H1 (cell line): Measurements from ENCODE around the gene BOK. TPM values are rescaled to one million over a fixed set of nuclear protein-coding genes. Genes with fewer than 3 reads are reported as not detected.

ENCODE experiments used
- CTCF ChIA-PET: fragments of 300-600 bp; sonication (Branson Sonifier 250); formaldehyde crosslinking; loops from one replicate; lab custom pipeline; 2021; ENCODE audit not compliant: partially characterized antibody; lab: Charles Lee
- POLR2A ChIA-PET: fragments of 300-600 bp; sonication (Branson Sonifier 250); formaldehyde crosslinking; loops from one replicate; lab custom pipeline; 2021; ENCODE audit warnings: inconsistent platforms; ENCODE audit not compliant: partially characterized antibody; lab: Charles Lee
- DNase-seq, 2 experiments: peaks; one replicate each; pipeline versions ENCODE4 v3.0.0 to v3.0.0-alpha.2; 2010 to 2022; ENCODE audit warnings: low spot score in 2 of 2, low read depth in 1 of 2, mixed read lengths in 1 of 2
- FAIRE-seq: peaks from 2 replicates; lab custom pipeline; 2011; peaks lifted over from hg19 to GRCh38; lab: Jason Lieb, UNC
- H2AFZ ChIP-seq: 2 replicates; pipeline ENCODE4 v1.8.1; 2012; ENCODE audit warnings: low read length, inconsistent platforms
- H2AK5ac ChIP-seq: 2 replicates; pipeline ENCODE4 v1.6.1; 2013; ENCODE audit warnings: low read depth, low read length
- H2BK120ac ChIP-seq: replicated peaks from 2 replicates; pipeline ENCODE3; 2013; ENCODE audit warnings: low read depth, low read length, inconsistent platforms
- H2BK12ac ChIP-seq: 2 replicates; pipeline ENCODE4 v1.6.1; 2013; ENCODE audit warnings: low read depth, low read length
- H2BK15ac ChIP-seq: 2 replicates; pipeline ENCODE4 v1.6.1; 2013; ENCODE audit warnings: low read length
- H2BK20ac ChIP-seq: 2 replicates; pipeline ENCODE4 v1.6.1; 2013; ENCODE audit warnings: low read length
- H2BK5ac ChIP-seq: 2 replicates; pipeline ENCODE4 v1.6.1; 2013; ENCODE audit warnings: low read depth, low read length
- H3K14ac ChIP-seq: 2 replicates; pipeline ENCODE4 v1.6.1; 2013; ENCODE audit warnings: inconsistent platforms; ENCODE audit not compliant: insufficient read length
- H3K18ac ChIP-seq: 2 replicates; pipeline ENCODE4 v1.6.1; 2013; ENCODE audit warnings: low read length; ENCODE audit errors: extremely low read depth
- H3K23ac ChIP-seq: 2 replicates; pipeline ENCODE4 v1.6.1; 2013; ENCODE audit warnings: inconsistent platforms; ENCODE audit not compliant: insufficient read length
- H3K23me2 ChIP-seq: 2 replicates; pipeline ENCODE4 v1.6.1; 2013; ENCODE audit warnings: low read depth, low read length
- H3K27ac ChIP-seq: 2 replicates; pipeline ENCODE4 v1.6.1; 2011; ENCODE audit warnings: low read depth, low read length, inconsistent platforms
- H3K27me3 ChIP-seq, 4 experiments: replicated peaks in 1 of 4; 1 replicate in 1 of 4; 2 replicates in 3 of 4; pipeline versions ENCODE4 v1.6.1 to v1.8.1; 2011 to 2013; ENCODE audit warnings: low read length in 3 of 4, mild to moderate bottlenecking in 3 of 4, inconsistent platforms in 2 of 4, mixed read lengths in 2 of 4, moderate library complexity in 1 of 4; ENCODE audit not compliant: control insufficient read depth in 3 of 4, insufficient read depth in 3 of 4; ENCODE audit errors: extremely low read depth in 1 of 4
- H3K36me3 ChIP-seq, 4 experiments: 2 replicates each; pipeline versions ENCODE4 v1.6.1 to v1.8.1; 2011 to 2013; ENCODE audit warnings: mild to moderate bottlenecking in 4 of 4, low read length in 3 of 4, moderate library complexity in 2 of 4, control low read depth in 1 of 4, inconsistent platforms in 1 of 4; ENCODE audit not compliant: insufficient read depth in 4 of 4, control insufficient read depth in 2 of 4
- H3K4ac ChIP-seq: replicated peaks from 2 replicates; pipeline ENCODE3; 2013; ENCODE audit warnings: low read length, low read depth, mixed read lengths, inconsistent platforms; ENCODE audit not compliant: insufficient read length
- H3K4me1 ChIP-seq, 4 experiments: replicated peaks in 1 of 4; 1 replicate in 1 of 4; 2 replicates in 3 of 4; pipeline versions ENCODE4 v1.6.1 to v1.8.1; 2011 to 2013; ENCODE audit warnings: low read length in 3 of 4, inconsistent platforms in 2 of 4, mixed read lengths in 1 of 4; ENCODE audit not compliant: insufficient read depth in 4 of 4, control insufficient read depth in 3 of 4
- H3K4me2 ChIP-seq, 2 experiments: 2 replicates each; pipeline versions ENCODE4 v1.6.1 to v1.8.1; 2011 to 2013; ENCODE audit warnings: low read depth in 2 of 2, low read length in 2 of 2, control low read depth in 1 of 2, inconsistent platforms in 1 of 2, mild to moderate bottlenecking in 1 of 2; ENCODE audit not compliant: insufficient read depth in 1 of 2
- H3K4me3 ChIP-seq, 4 experiments: fragments of 200-600, 300-600 bp in 1 of 4; sonication (generic), shearing (Covaris generic), sonication (Bioruptor Twin) in 1 of 4; 2 replicates each; pipeline versions ENCODE4 v1.5.1 to v1.8.1; 2011 to 2016; ENCODE audit warnings: low read length in 4 of 4, low read depth in 3 of 4, control low read depth in 2 of 4, inconsistent platforms in 2 of 4, mild to moderate bottlenecking in 2 of 4, mixed read lengths in 1 of 4, moderate library complexity in 1 of 4; ENCODE audit not compliant: insufficient read depth in 2 of 4; ENCODE audit errors: extremely low read depth in 1 of 4
- H3K56ac ChIP-seq: replicated peaks from 2 replicates; pipeline ENCODE3; 2013; ENCODE audit warnings: low read depth, mild to moderate bottlenecking, mixed read lengths, low read length, inconsistent platforms; ENCODE audit not compliant: insufficient read length
- H3K79me1 ChIP-seq: 2 replicates; pipeline ENCODE4 v1.6.1; 2013; ENCODE audit warnings: low read depth, low read length, control low read depth
- H3K79me2 ChIP-seq, 2 experiments: 2 replicates each; pipeline versions ENCODE4 v1.6.1 to v1.8.1; 2012 to 2013; ENCODE audit warnings: low read length in 2 of 2, mild to moderate bottlenecking in 2 of 2, inconsistent platforms in 1 of 2; ENCODE audit not compliant: insufficient read depth in 2 of 2, control insufficient read depth in 1 of 2
- H3K9ac ChIP-seq, 4 experiments: replicated peaks in 1 of 4; 1 replicate in 1 of 4; 2 replicates in 3 of 4; pipeline versions ENCODE4 v1.6.1 to v1.8.1; 2011 to 2013; ENCODE audit warnings: low read depth in 3 of 4, low read length in 3 of 4, control low read depth in 2 of 4, mild to moderate bottlenecking in 2 of 4, moderate library complexity in 2 of 4, inconsistent platforms in 1 of 4; ENCODE audit errors: extremely low read depth in 1 of 4
- H3K9me3 ChIP-seq, 2 experiments: 2 replicates each; pipeline versions ENCODE4 v1.6.1 to v1.8.1; 2012 to 2013; ENCODE audit warnings: mild to moderate bottlenecking in 2 of 2, moderate library complexity in 2 of 2, control low read depth in 1 of 2, inconsistent platforms in 1 of 2, low read depth in 1 of 2, low read length in 1 of 2, mixed read lengths in 1 of 2; ENCODE audit not compliant: insufficient read depth in 2 of 2
- H4K20me1 ChIP-seq, 2 experiments: replicated peaks in 1 of 2; 2 replicates each; pipeline versions ENCODE3 to v1.8.1; 2011 to 2013; ENCODE audit warnings: inconsistent platforms in 2 of 2, low read length in 2 of 2, mild to moderate bottlenecking in 1 of 2; ENCODE audit not compliant: insufficient read depth in 2 of 2, control insufficient read depth in 1 of 2
- H4K5ac ChIP-seq: 2 replicates; pipeline ENCODE4 v1.6.1; 2013; ENCODE audit warnings: low read length, low read depth, mixed read lengths, inconsistent platforms; ENCODE audit not compliant: insufficient read length
- H4K8ac ChIP-seq: 2 replicates; pipeline ENCODE4 v1.8.0; 2013; ENCODE audit warnings: mild to moderate bottlenecking, moderate library complexity, low read length, inconsistent platforms; ENCODE audit not compliant: insufficient read depth; ENCODE audit errors: extremely low read depth
- H4K91ac ChIP-seq: replicated peaks from 2 replicates; pipeline ENCODE3; 2013; ENCODE audit warnings: low read length, mixed read lengths, inconsistent platforms; ENCODE audit not compliant: insufficient read length
- CBX8 ChIP-seq: fragments of 300-800, 300-1000 bp; sonication (generic); IDR thresholded peaks from 2 replicates; pipeline ENCODE4 v1.7.1; 2016; ENCODE audit warnings: low read depth, low read length, borderline replicate concordance
- GABPA ChIP-seq: IDR thresholded peaks from 2 replicates; pipeline ENCODE4 v1.6.1; 2011; ENCODE audit warnings: mild to moderate bottlenecking, low read length, moderate library complexity, borderline replicate concordance; ENCODE audit not compliant: insufficient read depth
- JUND ChIP-seq: IDR thresholded peaks from 2 replicates; pipeline ENCODE4 v1.6.1; 2011; ENCODE audit warnings: mild to moderate bottlenecking, improper control_type of control experiment, low read length
- POLR2AphosphoS5 ChIP-seq: IDR thresholded peaks from 2 replicates; pipeline ENCODE4 v1.6.1; 2011; ENCODE audit warnings: low read depth, low read length
- RXRA ChIP-seq: IDR thresholded peaks from 2 replicates; pipeline ENCODE4 v1.6.1; 2011; ENCODE audit warnings: low read depth, mild to moderate bottlenecking, low read length, moderate library complexity; ENCODE audit not compliant: insufficient read depth
- SAP30 ChIP-seq: fragments of 300-600 bp; sonication (generic); IDR thresholded peaks from 2 replicates; pipeline ENCODE4 v1.7.1; 2012; ENCODE audit warnings: low read length, moderate library complexity, mild to moderate bottlenecking, inconsistent platforms; ENCODE audit not compliant: insufficient read depth, insufficient replicate concordance
- SIX5 ChIP-seq: IDR thresholded peaks from 2 replicates; pipeline ENCODE4 v1.6.1; 2011; ENCODE audit warnings: mild to moderate bottlenecking, low read depth, low read length
- TCF12 ChIP-seq: IDR thresholded peaks from 2 replicates; pipeline ENCODE4 v1.6.1; 2011; ENCODE audit warnings: low read depth, mild to moderate bottlenecking, low read length
- WGBS, 2 experiments: shearing (Covaris generic) in 1 of 2; methylation state at CpG; one replicate each; pipeline versions ENCODE4 v1.1.6 to v1.1.7; 2013 to 2015; ENCODE audit warnings: low lambda C conversion rate in 2 of 2, mixed read lengths in 2 of 2, inconsistent platforms in 1 of 2, low coverage in 1 of 2, missing lambda C conversion rate in 1 of 2; ENCODE audit not compliant: insufficient replicate concordance in 2 of 2, insufficient coverage in 1 of 2, insufficient read length in 1 of 2; ENCODE audit errors: extremely low coverage in 1 of 2, missing lambda C conversion rate in 1 of 2; 5-methylcytosine and 5-hydroxymethylcytosine counted together
- polyA plus RNA-seq, 7 experiments: library from polyadenylated mRNA; depleted of rRNA in 3 of 7; stranded (reverse) in 5 of 7; unstranded in 2 of 7; fragments of >200 nt in 5 of 7; fragments of 200-250 nt in 2 of 7; gene quantifications; 1 replicate in 5 of 7; 2 replicates in 1 of 7; 4 replicates in 1 of 7; pipeline versions ENCODE4 v1.2.1 to v1.2.3, GENCODE V29; 2011 to 2013; ENCODE audit warnings: missing spikeins in 2 of 7, mixed read lengths in 2 of 7
- total RNA-seq: library from RNA; stranded (reverse); fragmentation: NEBNext Ultra II Directional; extraction: Animal tissue kit (Norgen Biotek cat#: 25700); gene quantifications from 2 replicates; pipeline ENCODE4 v1.2.1, GENCODE V29; 2021
- TF ChIP-seq, protein P1 (sequence below), 3 experiments: IDR thresholded peaks; 1 replicate in 2 of 3; 2 replicates in 1 of 3; pipeline versions ENCODE4 v1.5.1 to v1.6.1; 2011; ENCODE audit warnings: low read length in 3 of 3, mild to moderate bottlenecking in 3 of 3, inconsistent platforms in 2 of 3, low read depth in 1 of 3, moderate library complexity in 1 of 3; ENCODE audit not compliant: insufficient read depth in 1 of 3; ENCODE audit errors: control extremely low read depth in 1 of 3

BOK gene
- total and polyA plus RNA-seq, 2 of the 8 experiments (the other 6 are each of a cell fraction or from before 2014, with no cell fraction given) = 33.7 to 37.6 TPM

DNA sequence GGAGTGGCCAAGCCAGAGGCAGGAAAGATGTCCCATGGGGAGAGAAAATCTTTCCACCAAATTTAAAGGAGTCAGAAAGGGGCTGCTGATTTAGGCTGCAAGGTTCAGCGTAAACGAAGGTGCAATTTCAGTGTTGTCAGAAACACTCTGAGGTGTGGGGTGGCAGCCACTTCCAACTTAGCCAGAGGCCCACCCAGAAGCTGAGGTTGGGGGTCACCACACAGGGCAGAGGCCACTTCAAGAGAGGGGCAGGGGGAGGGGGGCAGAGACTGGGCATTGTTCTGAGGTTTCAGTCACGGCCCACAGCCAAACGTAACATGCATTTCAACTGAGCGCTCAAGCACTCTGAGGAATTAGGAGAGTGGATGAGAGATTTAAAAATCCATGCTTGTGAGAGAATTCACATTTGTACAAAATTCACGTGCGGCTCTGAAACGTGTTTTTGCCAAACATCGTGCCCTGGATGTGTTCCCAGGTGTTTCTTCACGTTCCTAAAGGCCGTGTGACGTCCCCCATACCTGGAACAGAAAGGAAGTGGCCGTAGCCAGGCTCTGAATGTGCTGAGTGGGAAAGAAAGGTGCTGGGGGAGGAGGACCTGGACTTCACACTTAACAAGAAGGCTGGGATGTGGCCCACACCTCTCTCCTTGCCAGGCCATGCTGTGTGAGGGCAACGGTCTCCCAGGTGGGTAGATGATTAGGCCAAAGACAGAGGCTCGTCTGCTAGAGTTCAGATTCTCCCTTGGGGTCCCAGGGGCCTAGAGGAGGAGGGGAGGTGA is 19.5 kb upstream of the BOK start:
- no peak overlapping the region for H3K4me2 ChIP-seq
- no peak overlapping the region for H3K4ac ChIP-seq
- no peaks in the 10 kb centered on the region for H3K9me3 ChIP-seq
- H2AFZ ChIP-seq = no peak overlapping the region
- ChIA-PET CTCF (interaction anchor here (1.2 kb wide), 1 partner anchor 195 kb away, joined by 3 read pairs; the partner anchor contains the start of gene D2HGDH), POLR2A (no interaction called here)
- peaks cover 18 to 35% (median 30%) of the 10 kb centered on the region in 4 experiments for H3K27me3 ChIP-seq
- no peak overlapping the region for H4K5ac ChIP-seq
- H3K36me3 ChIP-seq = no peaks in the 10 kb centered on the region
- no peak overlapping the region for H3K4me3 ChIP-seq
- 0 out of 2 replicates have a peak overlapping the region, but pooled peaks have one; percentile 32 for H2BK20ac ChIP-seq
- H2BK120ac ChIP-seq = no peak overlapping the region
- H3K18ac ChIP-seq = no peak overlapping the region
- H2AK5ac ChIP-seq = 0 out of 2 replicates have a peak overlapping the region, but pooled peaks have one; percentile 53
- H3K79me1 ChIP-seq = no peaks in the 10 kb centered on the region
- no peak overlapping the region for H2BK15ac ChIP-seq
- H3K4me1 ChIP-seq = peaks cover 3 to 10% (median 4%) of the 10 kb centered on the region in 4 experiments
- H4K8ac ChIP-seq = peak overlapping the region; percentile 69
- H2BK12ac ChIP-seq = no peak overlapping the region
- DNase-seq (no peak), FAIRE-seq (no peak)
- H4K91ac ChIP-seq = no peak overlapping the region
- H3K14ac ChIP-seq = no peak overlapping the region
- no peak overlapping the region for H3K56ac ChIP-seq
- WGBS, 2 experiments = 88% methylated on average over 15 of the region's 15 CpGs; no CpG with 5 or more reads in 1 of the 2 experiments
- no peak overlapping the region for H3K9ac ChIP-seq
- H3K23ac ChIP-seq = no peak overlapping the region
- H3K79me2 ChIP-seq = no peaks in the 10 kb centered on the region
- H3K27ac ChIP-seq = no peak overlapping the region; the same call in 1 of the 2 replicates
- peaks cover 11% of the 10 kb centered on the region; the same call in 1 of the 2 replicates for H3K23me2 ChIP-seq
- no peak overlapping the region; the same call in 1 of the 2 replicates for H2BK5ac ChIP-seq
- H4K20me1 ChIP-seq = no peaks in the 10 kb centered on the region
- no peak for TF ChIP-seq CBX8
- TF ChIP-seq SAP30 = no peak
- TF ChIP-seq GABPA = no peak
- TF ChIP-seq RXRA = no peak
- TF ChIP-seq, protein P1, sequence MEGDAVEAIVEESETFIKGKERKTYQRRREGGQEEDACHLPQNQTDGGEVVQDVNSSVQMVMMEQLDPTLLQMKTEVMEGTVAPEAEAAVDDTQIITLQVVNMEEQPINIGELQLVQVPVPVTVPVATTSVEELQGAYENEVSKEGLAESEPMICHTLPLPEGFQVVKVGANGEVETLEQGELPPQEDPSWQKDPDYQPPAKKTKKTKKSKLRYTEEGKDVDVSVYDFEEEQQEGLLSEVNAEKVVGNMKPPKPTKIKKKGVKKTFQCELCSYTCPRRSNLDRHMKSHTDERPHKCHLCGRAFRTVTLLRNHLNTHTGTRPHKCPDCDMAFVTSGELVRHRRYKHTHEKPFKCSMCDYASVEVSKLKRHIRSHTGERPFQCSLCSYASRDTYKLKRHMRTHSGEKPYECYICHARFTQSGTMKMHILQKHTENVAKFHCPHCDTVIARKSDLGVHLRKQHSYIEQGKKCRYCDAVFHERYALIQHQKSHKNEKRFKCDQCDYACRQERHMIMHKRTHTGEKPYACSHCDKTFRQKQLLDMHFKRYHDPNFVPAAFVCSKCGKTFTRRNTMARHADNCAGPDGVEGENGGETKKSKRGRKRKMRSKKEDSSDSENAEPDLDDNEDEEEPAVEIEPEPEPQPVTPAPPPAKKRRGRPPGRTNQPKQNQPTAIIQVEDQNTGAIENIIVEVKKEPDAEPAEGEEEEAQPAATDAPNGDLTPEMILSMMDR (IDR thresholded peaks at IDR 0.05; ENCODE audit: control extremely low read depth in 1 of 3, insufficient read depth in 1 of 3, low read depth in 1 of 3, low read length in 3 of 3) = no peak
- no peak for TF ChIP-seq TCF12
- no peak for TF ChIP-seq SIX5
- no peak for TF ChIP-seq POLR2AphosphoS5
- TF ChIP-seq JUND = no peak
